Naive thymus-derived CD8-positive, alpha-beta T cell (primary cell): ENCODE measurements around the gene APEX1. TPM values are rescaled to one million over a fixed set of nuclear protein-coding genes. Genes with fewer than 3 reads are reported as not detected.

ENCODE experiments used
- ATAC-seq, 2 donors: fragments of 150-1000 bp; cut with Tn5 transposase in 1 of 2; sonication (Bioruptor Pico), chemical (Tn5 transposase) in 1 of 2; 1 replicate in 1 of 2; 2 replicates in 1 of 2; pipeline ENCODE4 v1.10.0; 2021; ENCODE audit warnings: mild to moderate bottlenecking in 2 of 2, moderate library complexity in 2 of 2
- POLR2A ChIA-PET: fragments of 350-600 bp; sonication (Branson Sonifier 250); formaldehyde crosslinking; loops from one replicate; lab custom pipeline; 2021; ENCODE audit warnings: antibody characterized with exemption; lab: Charles Lee
- DNase-seq, 10 donors: peaks; one replicate each; pipeline versions ENCODE4 v3.0.0 to v3.0.0-alpha.2; 2020 to 2022
- H3K27ac Mint-ChIP-seq, 10 donors: one replicate each; pipeline ENCODE4 v1.8.0; 2020 to 2022; ENCODE audit warnings: mild to moderate bottlenecking in 10 of 10, mixed read lengths in 10 of 10, moderate library complexity in 4 of 10, inconsistent platforms in 1 of 10
- H3K27me3 Mint-ChIP-seq, 5 donors: one replicate each; pipeline ENCODE4 v1.8.0; 2021 to 2022; ENCODE audit warnings: mixed read lengths in 5 of 5
- H3K36me3 Mint-ChIP-seq, 3 donors: one replicate each; pipeline ENCODE4 v1.8.0; 2020 to 2022; ENCODE audit warnings: mixed read lengths in 3 of 3, mild to moderate bottlenecking in 2 of 3, inconsistent platforms in 1 of 3
- H3K4me1 Mint-ChIP-seq, 4 donors: one replicate each; pipeline ENCODE4 v1.8.0; 2021 to 2022; ENCODE audit warnings: mixed read lengths in 4 of 4
- H3K4me3 Mint-ChIP-seq, 10 donors: one replicate each; pipeline ENCODE4 v1.8.0; 2020 to 2022; ENCODE audit warnings: mild to moderate bottlenecking in 10 of 10, mixed read lengths in 10 of 10, moderate library complexity in 6 of 10, inconsistent platforms in 1 of 10
- H3K9me3 Mint-ChIP-seq, 9 donors: one replicate each; pipeline ENCODE4 v1.8.0; 2020 to 2022; ENCODE audit warnings: mixed read lengths in 9 of 9, mild to moderate bottlenecking in 3 of 9, inconsistent platforms in 1 of 9, moderate library complexity in 1 of 9
- polyA plus RNA-seq, 3 donors: library from polyadenylated mRNA; unstranded; fragments of 300-500 nt; fragmentation: Illumina TruSeq; gene quantifications; one replicate each; pipeline ENCODE4 v1.2.3, GENCODE V29; 2021
- total RNA-seq, 8 experiments: library from RNA in 2 of 8; stranded (reverse) in 2 of 8; gene quantifications; one replicate each; pipeline ENCODE4 v1.2.3 and lab custom pipeline; 2021 to 2026

The APEX1 gene
- total and polyA plus RNA-seq, 5 experiments from 2014 or later: 125 to 176 (median 144) TPM

DNA sequence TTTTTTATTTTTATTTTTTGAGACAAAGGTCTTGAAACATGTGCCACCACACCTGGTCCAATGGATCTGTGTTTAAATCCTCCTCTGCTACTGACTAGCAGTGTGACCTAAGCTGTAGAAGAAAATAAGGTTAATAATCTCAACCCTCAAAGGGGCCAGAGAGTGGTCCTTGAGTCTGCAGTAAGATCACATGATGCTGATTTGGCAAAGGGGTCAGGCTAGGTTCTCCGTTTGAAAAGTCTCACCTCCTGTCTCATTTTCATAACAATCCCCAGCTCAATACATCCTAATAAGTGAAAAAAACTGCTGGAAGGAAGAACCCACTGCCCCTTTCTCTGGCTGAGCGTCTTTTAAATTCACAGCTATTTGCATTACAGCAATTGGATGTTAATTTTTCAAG lies 33.8 kb upstream of the APEX1 start:
- POLR2A ChIA-PET: interaction anchor here (1.2 to 2.3 kb wide), 3 partner anchors 8 to 34 kb away, joined by 3 to 8 read pairs (median 3); partner anchors contain the start of genes APEX1, OSGEP and TEP1
- no peak overlapping the region for H3K4me3 Mint-ChIP-seq
- H3K9me3 Mint-ChIP-seq: no peaks in the 10 kb centered on the region
- no peak overlapping the region for H3K27ac Mint-ChIP-seq
- DNase-seq (no peak), ATAC-seq (no peak)
- H3K4me1 Mint-ChIP-seq: peaks cover 2 to 19% (median 11%) of the 10 kb centered on the region in 4 donors
- no peaks in the 10 kb centered on the region for H3K27me3 Mint-ChIP-seq
- no peaks in the 10 kb centered on the region for H3K36me3 Mint-ChIP-seq

DNA sequence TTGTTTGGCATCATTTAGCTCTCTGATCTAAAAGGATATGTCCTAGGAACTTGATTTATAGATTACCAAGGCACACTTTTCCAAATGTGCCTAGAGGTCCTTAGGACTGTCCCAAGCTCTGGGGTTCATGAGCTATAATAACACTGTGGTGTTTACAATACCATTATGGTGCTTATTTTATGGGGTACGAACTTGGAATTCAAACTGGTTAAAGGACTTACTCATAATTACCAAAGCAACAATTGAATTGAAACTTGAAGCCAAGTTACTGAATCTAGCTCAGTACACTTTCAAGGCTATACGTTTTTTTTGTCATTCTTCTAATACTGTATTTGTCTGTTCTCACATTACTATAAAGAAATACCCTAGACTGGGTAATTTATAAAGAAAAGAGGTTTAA lies 32.1 kb upstream of the APEX1 start:
- Mint-ChIP-seq H3K9me3 (no peaks in the 10 kb centered on the region), H3K27ac (peak overlapping the region in 1 of 10 donors; percentile 11), H3K27me3 (no peaks in the 10 kb centered on the region), H3K4me3 (no peak overlapping the region), H3K36me3 (no peaks in the 10 kb centered on the region), H3K4me1 (peaks cover 10 to 28% (median 19%) of the 10 kb centered on the region in 4 donors)
- POLR2A ChIA-PET: interaction anchor here (0.9 to 2.3 kb wide), 3 partner anchors 8 to 91 kb away, joined by 3 to 8 read pairs (median 7); partner anchors contain the start of gene TEP1
- ATAC-seq (no peak), DNase-seq (no peak)

- POLR2A ChIA-PET: interaction anchor here (1.2 kb wide), 1 partner anchor 15 kb away, joined by 3 read pairs; no protein-coding TSS in a partner anchor
- H3K27me3 Mint-ChIP-seq: no peaks in the 10 kb centered on the region
- no peaks in the 10 kb centered on the region for H3K9me3 Mint-ChIP-seq
- H3K4me1 Mint-ChIP-seq: peaks cover 24 to 47% (median 38%) of the 10 kb centered on the region in 4 donors
- no peak overlapping the region for H3K4me3 Mint-ChIP-seq
- peak overlapping the region in 1 of 10 donors; percentile 57 for H3K27ac Mint-ChIP-seq
- DNase-seq (no peak), ATAC-seq (no peak)
- H3K36me3 Mint-ChIP-seq: no peaks in the 10 kb centered on the region
Observed at GRCh38 chr14:20424851-20425250, 30.2 kb upstream of the APEX1 start.

- POLR2A ChIA-PET: interaction anchor here (0.6 to 3.7 kb wide), 4 partner anchors 13 to 84 kb away, joined by 3 to 23 read pairs (median 11); partner anchors contain the start of genes APEX1, OSGEP, PARP2 and TEP1
- Mint-ChIP-seq H3K36me3 (no peaks in the 10 kb centered on the region), H3K27ac (peak overlapping the region; percentile 88 to 95 (median 93)), H3K4me1 (peaks cover 24 to 50% (median 46%) of the 10 kb centered on the region in 4 donors), H3K4me3 (peak overlapping the region; percentile 45 to 80 (median 79)), H3K9me3 (no peaks in the 10 kb centered on the region), H3K27me3 (no peaks in the 10 kb centered on the region)
- DNase-seq (peak in 2 of 10 donors; percentile 21 to 32), ATAC-seq (peak; percentile 38 to 62)
Observed at GRCh38 chr14:20427231-20428009, 27.6 kb upstream of the APEX1 start.

DNA sequence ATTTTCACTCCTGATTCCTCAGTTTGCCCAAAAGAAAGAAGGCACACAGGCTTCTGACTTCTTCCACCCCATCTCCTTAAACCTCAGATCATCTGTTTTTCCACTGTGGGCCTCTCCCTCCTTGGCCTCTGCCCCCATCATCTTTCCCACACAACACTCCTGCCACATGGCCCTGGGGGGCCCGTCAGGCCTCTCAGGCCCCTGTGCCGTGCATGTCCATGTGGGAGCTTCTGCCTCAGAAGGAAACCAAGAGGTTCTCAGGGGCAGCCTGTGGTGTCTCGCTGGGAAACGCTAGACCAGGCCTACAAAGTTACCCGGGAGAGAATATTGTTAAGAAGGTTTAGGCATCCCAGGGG lies 27.0 kb upstream of the APEX1 start:
- POLR2A ChIA-PET: interaction anchor here (1.2 to 3.7 kb wide), 5 partner anchors 13 to 85 kb away, joined by 3 to 23 read pairs (median 12); partner anchors contain the start of genes APEX1, OSGEP, PARP2 and PIP4P1
- ATAC-seq (peak in 1 of 2 donors; percentile 16), DNase-seq (no peak)
- Mint-ChIP-seq H3K27ac (peak overlapping the region; percentile 88 to 95 (median 93)), H3K4me1 (peaks cover 24 to 50% (median 46%) of the 10 kb centered on the region in 4 donors), H3K9me3 (no peaks in the 10 kb centered on the region), H3K27me3 (no peaks in the 10 kb centered on the region), H3K4me3 (peak overlapping the region; percentile 45 to 80 (median 79)), H3K36me3 (no peaks in the 10 kb centered on the region)

DNA sequence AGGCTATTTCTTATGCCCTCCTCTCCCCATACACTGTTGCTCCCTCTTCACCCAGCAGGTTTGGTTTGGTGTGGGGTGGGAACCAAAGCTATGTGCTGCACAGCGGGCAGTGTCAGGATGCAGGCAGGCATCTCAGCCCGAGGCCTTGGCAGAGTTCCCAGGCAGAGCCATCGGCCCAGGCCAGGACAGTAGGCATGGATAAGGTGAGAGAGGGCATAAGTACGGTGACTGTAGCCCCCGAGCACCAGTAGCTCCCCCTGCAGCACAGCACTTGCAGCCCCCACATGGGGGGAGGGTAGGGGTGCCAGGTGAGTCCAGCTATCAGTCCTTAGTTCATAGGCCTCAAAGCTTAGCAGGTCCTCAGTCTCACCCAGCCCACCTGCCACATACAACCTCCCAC lies 26.2 kb upstream of the APEX1 start:
- H3K27me3 Mint-ChIP-seq: no peaks in the 10 kb centered on the region
- H3K4me1 Mint-ChIP-seq: peaks cover 22 to 49% (median 44%) of the 10 kb centered on the region in 4 donors
- H3K9me3 Mint-ChIP-seq: no peaks in the 10 kb centered on the region
- peak in 1 of 2 donors; percentile 14 for ATAC-seq
- POLR2A ChIA-PET: interaction anchor here (1.0 to 3.7 kb wide), 6 partner anchors 12 to 86 kb away, joined by 3 to 23 read pairs (median 10); partner anchors contain the start of genes APEX1, OSGEP, PARP2 and PIP4P1
- H3K36me3 Mint-ChIP-seq: no peaks in the 10 kb centered on the region
- DNase-seq: peak in 1 of 10 donors; percentile 58
- H3K27ac Mint-ChIP-seq: peak overlapping the region; percentile 77 to 95 (median 93)
- peak overlapping the region in 9 of 10 donors; percentile 53 to 82 (median 76) for H3K4me3 Mint-ChIP-seq

DNA sequence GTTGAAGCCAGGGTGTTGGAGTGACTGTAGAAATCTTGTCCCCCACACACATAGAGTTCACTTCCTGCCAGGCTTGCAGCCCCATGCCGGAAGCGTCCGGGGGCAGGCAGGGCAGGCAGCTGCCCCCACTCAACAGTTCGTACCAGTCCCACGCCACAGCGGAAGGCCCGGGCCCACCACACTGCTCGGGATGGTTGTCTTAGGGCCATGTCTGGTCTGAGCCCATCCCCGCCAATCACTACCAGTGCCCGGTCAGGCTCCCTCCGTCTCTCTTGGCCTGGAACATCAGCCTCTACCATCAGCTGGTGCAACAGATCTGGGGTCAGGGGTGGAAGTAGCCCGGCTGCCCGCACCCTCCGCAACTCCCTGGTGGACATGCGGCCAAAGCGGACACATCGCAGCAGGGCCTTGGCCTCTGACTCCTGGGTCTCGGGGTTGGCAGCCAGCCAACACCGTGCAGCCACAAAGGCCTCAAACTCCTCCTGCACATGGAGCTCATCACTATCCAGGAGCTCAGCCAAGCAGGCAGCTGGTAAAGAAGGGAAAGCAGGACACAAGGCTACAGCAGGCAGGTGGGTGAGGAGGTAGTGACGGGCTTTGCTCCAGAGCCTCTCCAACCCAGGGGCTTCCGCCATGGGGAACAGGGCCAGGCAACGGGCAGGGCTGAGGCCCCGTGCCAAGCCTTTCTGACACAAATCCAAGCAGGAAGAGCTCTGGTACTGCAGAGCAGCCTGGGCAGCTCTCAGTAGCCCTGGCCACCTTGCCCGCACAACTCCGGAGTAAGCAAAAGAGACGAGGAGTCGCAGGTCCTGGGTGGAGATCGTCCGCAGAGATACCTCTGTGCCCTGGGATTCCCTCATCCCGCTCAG lies 25.0 kb upstream of the APEX1 start:
- Mint-ChIP-seq H3K27ac (peak overlapping the region; percentile 57 to 95 (median 91)), H3K4me1 (peaks cover 22 to 46% (median 43%) of the 10 kb centered on the region in 4 donors), H3K27me3 (no peaks in the 10 kb centered on the region), H3K9me3 (no peaks in the 10 kb centered on the region), H3K36me3 (no peaks in the 10 kb centered on the region), H3K4me3 (peak overlapping the region; percentile 52 to 80 (median 68))
- DNase-seq (peak in 6 of 10 donors; percentile 18 to 65 (median 38)), ATAC-seq (peak; percentile 78 to 85)
- POLR2A ChIA-PET: interaction anchor here (1.0 to 3.7 kb wide), 7 partner anchors 9 to 86 kb away, joined by 3 to 23 read pairs (median 9); partner anchors contain the start of genes APEX1, OSGEP, PARP2 and PIP4P1

GRCh38 chr14:20434701-20435581 lies 20.1 kb upstream of the APEX1 start:
- DNase-seq: no peak
- Mint-ChIP-seq H3K4me3 (no peak overlapping the region), H3K4me1 (peaks cover 3 to 24% (median 14%) of the 10 kb centered on the region in 4 donors), H3K27me3 (no peaks in the 10 kb centered on the region), H3K27ac (no peak overlapping the region), H3K36me3 (no peaks in the 10 kb centered on the region), H3K9me3 (no peaks in the 10 kb centered on the region)
- ATAC-seq: no peak
- POLR2A ChIA-PET: no interaction called here

DNA sequence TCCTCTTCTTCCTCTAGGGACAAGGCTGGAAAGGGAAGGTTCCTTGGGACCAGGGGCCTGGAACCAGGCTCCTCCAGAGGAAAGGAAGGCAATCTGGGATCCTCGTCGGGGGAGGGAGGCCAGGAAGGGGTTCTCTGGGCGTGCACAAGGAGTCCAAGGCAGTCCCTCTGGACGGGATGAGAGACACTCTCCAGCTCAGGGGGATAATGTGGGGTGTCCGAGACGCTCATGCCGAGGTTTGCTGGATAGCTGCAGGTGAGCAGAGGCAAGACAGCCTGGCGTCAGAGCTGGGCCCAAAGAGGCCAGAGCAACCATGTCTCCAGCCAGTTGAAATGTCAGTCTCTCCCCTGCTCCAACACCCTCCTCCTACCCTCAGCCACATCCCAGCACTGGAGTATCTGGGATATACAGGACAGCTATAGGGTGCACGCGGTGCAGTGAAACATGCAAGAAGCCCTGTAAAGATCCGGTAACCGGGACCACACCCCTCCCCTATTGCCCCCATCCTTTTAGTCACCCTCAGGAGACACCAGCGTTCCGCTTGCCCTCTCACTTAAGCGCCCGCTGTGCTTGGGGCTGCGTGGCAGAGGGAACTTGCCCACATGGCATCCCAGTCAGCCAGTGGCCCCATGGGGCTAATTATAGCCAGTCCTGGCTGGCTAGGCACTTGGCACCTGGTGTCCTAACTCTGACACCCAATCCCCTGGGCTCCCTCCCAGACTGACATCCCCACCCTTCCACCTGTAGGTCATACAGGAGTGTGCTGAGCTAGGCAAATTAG lies 19.3 kb upstream of the APEX1 start, which contains the start of gene KLHL33:
KLHL33 (minus strand) TSS at position 585 of the 781 bp plus-strand sequence; CDS start at position 230, 355 bp downstream.
- Mint-ChIP-seq H3K36me3 (no peaks in the 10 kb centered on the region), H3K4me1 (peaks cover 11 to 30% (median 16%) of the 10 kb centered on the region in 4 donors), H3K9me3 (no peaks in the 10 kb centered on the region), H3K27ac (peak within 1 kb of the TSS in 3 of 10 donors; percentile 11 to 68 (median 56)), H3K27me3 (no peaks in the 10 kb centered on the region), H3K4me3 (no peak within 1 kb of the TSS)
- POLR2A ChIA-PET: no interaction called here
- DNase-seq (no peak), ATAC-seq (no peak)

- Mint-ChIP-seq H3K4me1 (peaks cover 15 to 36% (median 21%) of the 10 kb centered on the region in 4 donors), H3K27me3 (no peaks in the 10 kb centered on the region), H3K27ac (peak overlapping the region in 2 of 10 donors; percentile 11 to 68), H3K9me3 (no peaks in the 10 kb centered on the region), H3K36me3 (no peaks in the 10 kb centered on the region), H3K4me3 (no peak overlapping the region)
- DNase-seq (no peak), ATAC-seq (no peak)
- POLR2A ChIA-PET: no interaction called here
Observed at GRCh38 chr14:20436363-20436755, 18.7 kb upstream of the APEX1 start.

DNA sequence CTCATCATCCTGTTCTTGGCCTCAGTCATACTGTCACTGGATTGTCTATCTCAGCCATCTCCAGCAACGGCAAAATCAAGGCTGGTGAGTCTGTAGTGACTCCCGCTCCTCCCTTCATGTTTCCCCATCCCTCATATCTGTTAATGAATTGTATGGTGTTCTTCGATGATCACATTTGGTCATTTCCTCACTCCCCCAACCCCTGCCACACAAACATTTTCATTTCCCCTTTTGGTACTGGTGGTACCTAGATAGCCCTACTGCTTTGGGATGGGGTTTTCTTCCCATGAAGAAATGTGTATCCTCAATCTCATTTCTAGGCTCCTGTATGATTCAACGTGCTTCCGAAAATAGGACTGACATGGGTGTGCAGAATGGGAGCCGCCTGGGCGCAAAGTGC lies 16.4 kb upstream of the APEX1 start:
- Mint-ChIP-seq H3K4me1 (peaks cover 22 to 44% (median 31%) of the 10 kb centered on the region in 4 donors), H3K4me3 (no peak overlapping the region), H3K27ac (peak overlapping the region in 4 of 10 donors; percentile 5 to 73 (median 60)), H3K9me3 (no peaks in the 10 kb centered on the region), H3K27me3 (no peaks in the 10 kb centered on the region), H3K36me3 (no peaks in the 10 kb centered on the region)
- DNase-seq: no peak
- POLR2A ChIA-PET: no interaction called here
- no peak for ATAC-seq
